GM19025 (cell line): Measurements from ENCODE around the gene TMEM126B.
A peak's percentile ranks its signal among the peaks of the same experiment; 100 is the strongest.

Experiments
- ATAC-seq: cut with Tn5 transposase; IDR thresholded peaks from one replicate; pipeline ENCODE4 v1.9.1; 2021; ENCODE audit warnings: mild to moderate bottlenecking, low read depth, moderate library complexity; ENCODE audit not compliant: unreplicated experiment

The TMEM126B gene

GRCh38 chr11:85679576-85679975 lies 51.2 kb downstream of the TMEM126B start:
- no peak for ATAC-seq

- ATAC-seq, result no peak
Observed at GRCh38 chr11:85680897-85681296, 52.5 kb downstream of the TMEM126B start.

- ATAC-seq, result peak; percentile 78
Observed at GRCh38 chr11:85682330-85683305, 54.2 kb downstream of the TMEM126B start.

GRCh38 chr11:85685125-85685819 lies 56.9 kb downstream of the TMEM126B start:
- no peak for ATAC-seq

- no peak for ATAC-seq
Observed at GRCh38 chr11:85685820-85686459, 57.5 kb downstream of the TMEM126B start, which contains the start of gene CCDC89. TSS of gene CCDC89 (minus strand) at chr11:85686195. CDS start at chr11:85686130, 65 bp downstream.
